Activated naive CD4-positive, alpha-beta T cell treated with Interleukin-2 at 50 U/mL for 16 hours (primary cell): ENCODE results near the gene APOH.

Source experiments
- DNase-seq: peaks from one replicate; pipeline ENCODE4 v3.0.0-alpha.2; 2020

The APOH gene

GRCh38 chr17:66233023-66233753 is 4.0 kb upstream of the APOH start:
- no peak for DNase-seq

- no peak for DNase-seq
These were observed 1.8 kb upstream of the APOH start for GRCh38 chr17:66230922-66231591.

- DNase-seq, result no peak
These were observed 746 bp upstream of the APOH start for GRCh38 chr17:66229783-66230538.

GRCh38 chr17:66227212-66228045 is 1.8 kb downstream of the APOH start:
- no peak for DNase-seq

GRCh38 chr17:66222798-66223350 is 6.3 kb downstream of the APOH start:
- DNase-seq, result no peak

GRCh38 chr17:66221755-66222530 is 7.3 kb downstream of the APOH start:
- DNase-seq, result no peak

- no peak for DNase-seq
These were observed 7.9 kb downstream of the APOH start for GRCh38 chr17:66221343-66221742.

GRCh38 chr17:66220079-66220835 is 9.0 kb downstream of the APOH start:
- no peak for DNase-seq

- no peak for DNase-seq
These were observed 13.7 kb downstream of the APOH start for GRCh38 chr17:66215529-66215911.

GRCh38 chr17:66214884-66215528 is 14.2 kb downstream of the APOH start:
- DNase-seq, result no peak

GRCh38 chr17:66211047-66211810 is 18.0 kb downstream of the APOH start:
- no peak for DNase-seq

GRCh38 chr17:66210208-66210574 is 19.0 kb downstream of the APOH start:
- DNase-seq, result no peak

GRCh38 chr17:66207936-66208335 is 21.3 kb downstream of the APOH start:
- no peak for DNase-seq

- no peak for DNase-seq
These were observed 25.8 kb downstream of the APOH start for GRCh38 chr17:66203274-66204015.

- peak; percentile 44 for DNase-seq
These were observed 28.5 kb downstream of the APOH start for GRCh38 chr17:66200685-66201092.

GRCh38 chr17:66198242-66198641 is 31.0 kb downstream of the APOH start:
- DNase-seq, result no peak

GRCh38 chr17:66192378-66192687 is 36.9 kb downstream of the APOH start:
- DNase-seq, result no peak

- peak; percentile 86 for DNase-seq
These were observed 37.4 kb downstream of the APOH start, which contains the start of gene CEP112 for GRCh38 chr17:66191593-66192377. Gene CEP112 (minus strand): TSS chr17:66192133.
